Activated B cell treated with CpG ODN at 0.5 μM for 24 hours (primary cell): Measurements from ENCODE around the gene EXOC7. TPM values are rescaled to one million over a fixed set of nuclear protein-coding genes. Genes with fewer than 3 reads are reported as not detected.

Source experiments
- ATAC-seq: fragments of 200-7000 bp; cut with Tn5 transposase; one replicate; pipeline ENCODE4 v1.10.0; 2021; ENCODE audit warnings: low read depth, mild to moderate bottlenecking, moderate library complexity
- CTCF ChIA-PET: fragments of 350-600 bp; sonication (Branson Sonifier 250); formaldehyde crosslinking; loops from one replicate; lab custom pipeline; 2021; ENCODE audit warnings: antibody characterized with exemption; lab: Charles Lee
- POLR2A ChIA-PET: fragments of 350-600 bp; sonication (Branson Sonifier 250); formaldehyde crosslinking; loops from one replicate; lab custom pipeline; 2021; ENCODE audit warnings: antibody characterized with exemption; lab: Charles Lee
- DNase-seq: peaks from one replicate; pipeline ENCODE4 v3.0.0; 2022
- H3K27ac Mint-ChIP-seq: one replicate; pipeline ENCODE4 v1.8.0; 2020; ENCODE audit warnings: mixed read lengths
- H3K27me3 Mint-ChIP-seq: one replicate; pipeline ENCODE4 v1.8.0; 2021; ENCODE audit warnings: mixed read lengths
- H3K36me3 Mint-ChIP-seq: one replicate; pipeline ENCODE4 v1.8.0; 2021; ENCODE audit warnings: low read depth, mixed read lengths
- H3K4me1 Mint-ChIP-seq: one replicate; pipeline ENCODE4 v1.8.0; 2021; ENCODE audit warnings: mixed read lengths
- H3K4me3 Mint-ChIP-seq: one replicate; pipeline ENCODE4 v1.8.0; 2020; ENCODE audit warnings: mild to moderate bottlenecking, mixed read lengths
- H3K9me3 Mint-ChIP-seq: one replicate; pipeline ENCODE4 v1.8.0; 2020; ENCODE audit warnings: mixed read lengths
- CTCF ChIP-seq: fragments of 200-600 bp; IDR thresholded peaks from one replicate; pipeline ENCODE4 v1.8.0; 2022; ENCODE audit warnings: antibody characterized with exemption, mild to moderate bottlenecking
- intact Hi-C: fragments of 100-400 bp; cut with micrococcal nuclease; formaldehyde crosslinking; loops from one replicate; pipeline ENCODE4 v1.15.1; 2024
- total RNA-seq: library from RNA; stranded (reverse); gene quantifications from 2 replicates; pipeline ENCODE4 v1.2.3, GENCODE V29; 2022

Gene EXOC7
- total RNA-seq, 1 donor from 2014 or later = 146 TPM

- Mint-ChIP-seq H3K9me3 (no peaks in the 10 kb centered on the region), H3K27me3 (peaks cover 3% of the 10 kb centered on the region), H3K36me3 (no peaks in the 10 kb centered on the region), H3K4me3 (peak overlapping the region; percentile 62), H3K4me1 (peaks cover 17% of the 10 kb centered on the region), H3K27ac (peak overlapping the region; percentile 50)
- ATAC-seq = peak; percentile 29
- intact Hi-C loops = loop anchor here (1.0 to 5.0 kb wide), 6 partner anchors 19 to 285 kb away; partner anchors contain the start of gene FOXJ1
- TF ChIP-seq CTCF = no peak
- no peak for DNase-seq
- ChIA-PET CTCF (interaction anchor here (1.0 to 11.2 kb wide), 22 partner anchors 9 to 177 kb away, joined by 3 to 228 read pairs (median 5); partner anchors contain the start of gene FOXJ1), POLR2A (interaction anchor here (1.0 to 13.5 kb wide), 4 partner anchors 58 to 157 kb away, joined by 7 to 257 read pairs (median 37); partner anchors contain the start of gene UBALD2)
These were observed 18.4 kb upstream of the EXOC7 start for GRCh38 chr17:76121932-76122430.

GRCh38 chr17:76120658-76121008, 17.0 kb upstream of the EXOC7 start:
- no peak for DNase-seq
- no peak for TF ChIP-seq CTCF
- intact Hi-C loops = loop anchor here (1.0 to 5.0 kb wide), 6 partner anchors 20 to 287 kb away; partner anchors contain the start of gene FOXJ1
- ChIA-PET POLR2A (interaction anchor here (2.4 to 13.5 kb wide), 3 partner anchors 60 to 159 kb away, joined by 7 to 257 read pairs (median 67); partner anchors contain the start of gene UBALD2), CTCF (interaction anchor here (1.2 to 11.2 kb wide), 17 partner anchors 10 to 277 kb away, joined by 3 to 228 read pairs (median 5); no protein-coding TSS in a partner anchor)
- Mint-ChIP-seq H3K27ac (no peak overlapping the region), H3K4me1 (peaks cover 17% of the 10 kb centered on the region), H3K4me3 (no peak overlapping the region), H3K27me3 (peaks cover 3% of the 10 kb centered on the region), H3K9me3 (no peaks in the 10 kb centered on the region), H3K36me3 (no peaks in the 10 kb centered on the region)
- ATAC-seq = no peak

GRCh38 chr17:76119409-76120371, 16.1 kb upstream of the EXOC7 start:
- DNase-seq = no peak
- H3K27me3 Mint-ChIP-seq = peaks cover 3% of the 10 kb centered on the region
- ChIA-PET POLR2A (interaction anchor here (0.6 to 13.5 kb wide), 4 partner anchors 61 to 170 kb away, joined by 5 to 257 read pairs (median 37); partner anchors contain the start of gene UBALD2), CTCF (interaction anchor here (1.5 to 11.2 kb wide), 7 partner anchors 11 to 278 kb away, joined by 4 to 228 read pairs (median 6); no protein-coding TSS in a partner anchor)
- no peak for TF ChIP-seq CTCF
- intact Hi-C loops = loop anchor here (2.0 to 5.0 kb wide), 3 partner anchors 21 to 288 kb away; partner anchors contain the start of gene FOXJ1
- H3K27ac Mint-ChIP-seq = no peak overlapping the region
- no peaks in the 10 kb centered on the region for H3K9me3 Mint-ChIP-seq
- H3K4me3 Mint-ChIP-seq = no peak overlapping the region
- H3K4me1 Mint-ChIP-seq = peaks cover 17% of the 10 kb centered on the region
- ATAC-seq = no peak
- no peaks in the 10 kb centered on the region for H3K36me3 Mint-ChIP-seq

GRCh38 chr17:76115138-76115754, 11.7 kb upstream of the EXOC7 start:
- no peak for TF ChIP-seq CTCF
- no peak for ATAC-seq
- intact Hi-C loops = no loop called here
- Mint-ChIP-seq H3K36me3 (no peaks in the 10 kb centered on the region), H3K27me3 (peaks cover 3% of the 10 kb centered on the region), H3K9me3 (no peaks in the 10 kb centered on the region), H3K27ac (no peak overlapping the region), H3K4me3 (no peak overlapping the region), H3K4me1 (no peaks in the 10 kb centered on the region)
- ChIA-PET CTCF (interaction anchor here (2.6 kb wide), 1 partner anchor 165 kb away, joined by 16 read pairs; no protein-coding TSS in a partner anchor), POLR2A (interaction anchor here (1.0 to 1.9 kb wide), 2 partner anchors 11 to 165 kb away, joined by 3 to 5 read pairs; partner anchors contain the start of gene EXOC7)
- DNase-seq = no peak
